NK-92 (cell line): Measurements from ENCODE around the gene TMEM165.
A peak's percentile ranks its signal among the peaks of the same experiment; 100 is the strongest.
"Not testable (repeated sequence)": the region's sequence is repeated elsewhere in the genome, so short reads cannot be mapped to it uniquely, and the experiment has no call there.

Source experiments
- DNase-seq: peaks from one replicate; lab custom pipeline; 2025; ENCODE audit not compliant: unreplicated experiment; lab: John Stamatoyannopoulos, UW

Gene TMEM165

GRCh38 chr4:55395529-55396307 lies at the start of gene TMEM165:
Gene TMEM165, plus strand, starts transcription at chr4:55395957. Its CDS starts 233 bp downstream, at chr4:55396190.
- peak; percentile 10 for DNase-seq

GRCh38 chr4:55345980-55346850 lies 49.5 kb upstream of the TMEM165 start, which contains the start of gene SRD5A3:
Gene SRD5A3, plus strand, starts transcription at chr4:55346242. Its CDS starts 95 bp downstream, at chr4:55346337.
- DNase-seq: no peak

- no peak for DNase-seq
These were observed 48.9 kb upstream of the TMEM165 start for GRCh38 chr4:55346851-55347255.

GRCh38 chr4:55347610-55348228 lies 48.0 kb upstream of the TMEM165 start:
- DNase-seq: no peak

- no peak for DNase-seq
These were observed 47.3 kb upstream of the TMEM165 start for GRCh38 chr4:55348466-55348865.

- not testable (repeated sequence) for DNase-seq
These were observed 44.9 kb upstream of the TMEM165 start for GRCh38 chr4:55350870-55351269.

- no peak for DNase-seq
These were observed 43.9 kb upstream of the TMEM165 start for GRCh38 chr4:55351824-55352223.

GRCh38 chr4:55352726-55353125 lies 43.0 kb upstream of the TMEM165 start:
- DNase-seq: no peak

GRCh38 chr4:55353228-55353747 lies 42.5 kb upstream of the TMEM165 start:
- DNase-seq: not testable (repeated sequence)

GRCh38 chr4:55354648-55355047 lies 41.1 kb upstream of the TMEM165 start:
- DNase-seq: no peak

GRCh38 chr4:55355555-55355954 lies 40.2 kb upstream of the TMEM165 start:
- no peak for DNase-seq

- DNase-seq: no peak
These were observed 38.7 kb upstream of the TMEM165 start for GRCh38 chr4:55356991-55357461.

GRCh38 chr4:55358246-55358645 lies 37.5 kb upstream of the TMEM165 start:
- DNase-seq: no peak

GRCh38 chr4:55358668-55359067 lies 37.1 kb upstream of the TMEM165 start:
- DNase-seq: no peak

- no peak for DNase-seq
These were observed 36.3 kb upstream of the TMEM165 start for GRCh38 chr4:55359397-55359916.

- not testable (repeated sequence) for DNase-seq
These were observed 32.8 kb upstream of the TMEM165 start for GRCh38 chr4:55362938-55363337.

- no peak for DNase-seq
These were observed 31.9 kb upstream of the TMEM165 start for GRCh38 chr4:55363691-55364351.

GRCh38 chr4:55364691-55365344 lies 30.9 kb upstream of the TMEM165 start:
- DNase-seq: no peak

- no peak for DNase-seq
These were observed 30.4 kb upstream of the TMEM165 start for GRCh38 chr4:55365345-55365728.

GRCh38 chr4:55366621-55367020 lies 29.1 kb upstream of the TMEM165 start:
- no peak for DNase-seq
